Natural killer cell treated with Interleukin-12 subunit alpha and Interleukin-12 subunit beta and Interleukin-15 and Interleukin-18, amount 100 ng/mL, for 72 hours (primary cell): ENCODE measurements around the gene SIRPB2. TPM values are rescaled to one million over a fixed set of nuclear protein-coding genes. Genes with fewer than 3 reads are reported as not detected.
A peak's percentile ranks its signal among the peaks of the same experiment; 100 is the strongest.

Source experiments
- ATAC-seq, 2 donors: fragments of 150-1000 bp; cut with Tn5 transposase in 1 of 2; sonication (Bioruptor Pico), chemical (Tn5 transposase) in 1 of 2; 2 replicates each; pipeline ENCODE4 v1.10.0; 2021
- DNase-seq: peaks from one replicate; pipeline ENCODE4 v3.0.0; 2022; ENCODE audit warnings: low spot score
- H3K27ac Mint-ChIP-seq, 2 donors: 1 replicate in 1 of 2; 2 replicates in 1 of 2; pipeline ENCODE4 v1.8.0; 2022; ENCODE audit warnings: mixed read lengths in 2 of 2, mild to moderate bottlenecking in 1 of 2, moderate library complexity in 1 of 2
- H3K27me3 Mint-ChIP-seq, 2 donors: 1 replicate in 1 of 2; 2 replicates in 1 of 2; pipeline ENCODE4 v1.8.0; 2022; ENCODE audit warnings: mixed read lengths in 2 of 2
- H3K36me3 Mint-ChIP-seq: one replicate; pipeline ENCODE4 v1.8.0; 2022; ENCODE audit warnings: mixed read lengths
- H3K4me1 Mint-ChIP-seq, 2 donors: 1 replicate in 1 of 2; 2 replicates in 1 of 2; pipeline ENCODE4 v1.8.0; 2022; ENCODE audit warnings: low read depth in 2 of 2, mixed read lengths in 2 of 2, mild to moderate bottlenecking in 1 of 2
- H3K4me3 Mint-ChIP-seq: one replicate; pipeline ENCODE4 v1.8.0; 2022; ENCODE audit warnings: mixed read lengths
- H3K9me3 Mint-ChIP-seq: 2 replicates; pipeline ENCODE4 v1.8.0; 2022; ENCODE audit warnings: mixed read lengths
- total RNA-seq, 2 donors: library from RNA; stranded (reverse); gene quantifications; one replicate each; pipeline ENCODE4 v1.2.3, GENCODE V29; 2022

SIRPB2 gene
- total RNA-seq, 2 donors from 2014 or later, result not detected

DNA sequence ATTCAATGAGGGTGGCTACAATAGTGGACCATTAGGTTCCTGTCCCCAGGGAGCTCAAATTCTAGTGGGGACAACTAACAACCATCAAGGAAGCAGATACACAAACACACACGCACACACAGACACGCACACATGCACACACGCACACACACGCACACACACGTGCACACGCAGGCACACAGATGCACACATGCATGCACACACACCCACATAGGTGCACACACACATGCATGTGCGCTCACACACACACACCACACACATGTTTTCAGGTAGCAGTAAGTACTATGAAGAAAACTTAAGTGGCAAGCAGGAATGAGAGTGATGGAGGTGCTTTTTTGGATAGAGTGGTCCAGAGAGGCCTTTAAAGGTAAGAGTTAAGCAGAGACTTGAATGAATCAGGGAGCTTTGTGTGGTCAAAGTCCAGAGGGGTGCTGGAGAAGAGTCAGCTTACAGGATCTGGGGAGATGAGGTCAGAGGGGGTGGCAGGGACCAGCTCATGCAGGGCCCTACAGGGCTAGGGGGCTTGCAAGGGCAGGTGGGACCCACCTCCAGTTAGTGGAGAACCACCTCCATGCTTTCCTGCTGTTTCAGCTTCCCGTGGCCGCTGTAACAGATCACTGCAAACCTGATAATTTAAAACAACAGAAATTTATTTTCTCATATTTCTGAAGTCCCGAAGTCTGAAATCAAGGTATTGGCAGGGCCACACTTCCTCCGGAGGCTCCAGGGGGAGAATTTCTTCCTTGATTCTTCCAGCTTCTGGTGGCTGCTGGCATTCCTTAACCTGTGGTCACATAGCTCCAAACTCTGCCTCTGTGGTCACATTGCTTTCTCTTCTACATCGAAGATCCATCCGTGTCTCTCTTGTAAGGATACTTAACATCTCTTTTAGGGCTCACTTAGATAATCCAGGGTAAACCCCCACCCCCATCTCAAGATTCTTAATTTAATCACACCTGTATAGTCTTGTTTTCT, 17.7 kb downstream of the SIRPB2 start:
- ATAC-seq (no peak), DNase-seq (no peak)

GRCh38 chr20:1472556-1473245, 18.5 kb downstream of the SIRPB2 start:
- H3K9me3 Mint-ChIP-seq, result no peaks in the 10 kb centered on the region

More for the DNA sequence above, 17.7 kb downstream of the SIRPB2 start:
- Mint-ChIP-seq H3K27me3 (peaks cover 8 to 21% of the 10 kb centered on the region in 2 donors), H3K36me3 (no peaks in the 10 kb centered on the region), H3K4me1 (peaks cover 0 to 2% of the 10 kb centered on the region in 2 donors), H3K9me3 (no peaks in the 10 kb centered on the region), H3K27ac (no peak overlapping the region), H3K4me3 (no peak overlapping the region)

DNA sequence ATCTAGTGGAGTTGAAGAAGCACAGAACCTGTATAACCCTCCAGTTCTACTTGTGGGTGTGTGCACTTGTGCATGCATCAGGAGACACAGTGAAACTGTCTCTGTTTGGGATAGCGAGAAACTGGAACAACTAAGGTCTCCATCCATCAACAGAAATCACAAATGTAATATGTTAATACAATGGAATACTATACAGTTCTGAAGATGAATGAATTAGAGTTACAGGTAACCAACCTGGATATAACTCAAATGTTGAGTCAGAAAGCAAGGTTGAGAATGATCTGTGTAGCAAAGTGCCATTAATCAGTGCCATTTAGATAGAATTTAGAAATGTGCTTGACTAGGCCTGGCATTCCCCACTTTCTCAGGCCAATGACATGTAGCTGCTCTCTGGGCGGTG, 20.0 kb downstream of the SIRPB2 start:
- Mint-ChIP-seq H3K4me1 (peaks cover 14 to 15% of the 10 kb centered on the region in 2 donors), H3K36me3 (no peaks in the 10 kb centered on the region), H3K4me3 (no peak overlapping the region), H3K27me3 (peaks cover 15 to 23% of the 10 kb centered on the region in 2 donors), H3K27ac (no peak overlapping the region), H3K9me3 (no peaks in the 10 kb centered on the region)
- DNase-seq, result no peak
- no peak for ATAC-seq

More at GRCh38 chr20:1472556-1473245, 18.5 kb downstream of the SIRPB2 start:
- H3K36me3 Mint-ChIP-seq, result no peaks in the 10 kb centered on the region
- ATAC-seq (no peak), DNase-seq (no peak)
- H3K4me3 Mint-ChIP-seq, result no peak overlapping the region
- peaks cover 15 to 25% of the 10 kb centered on the region in 2 donors for H3K27me3 Mint-ChIP-seq
- H3K4me1 Mint-ChIP-seq, result peaks cover 6 to 7% of the 10 kb centered on the region in 2 donors
- no peak overlapping the region for H3K27ac Mint-ChIP-seq

- DNase-seq (no peak), ATAC-seq (no peak)
- peaks cover 15 to 18% of the 10 kb centered on the region in 2 donors for H3K27me3 Mint-ChIP-seq
- H3K4me1 Mint-ChIP-seq, result peaks cover 23 to 24% of the 10 kb centered on the region in 2 donors
- H3K4me3 Mint-ChIP-seq, result no peak overlapping the region
- no peaks in the 10 kb centered on the region for H3K36me3 Mint-ChIP-seq
- H3K9me3 Mint-ChIP-seq, result no peaks in the 10 kb centered on the region
- H3K27ac Mint-ChIP-seq, result no peak overlapping the region
Measured at GRCh38 chr20:1469925-1470571, 21.2 kb downstream of the SIRPB2 start.

DNA sequence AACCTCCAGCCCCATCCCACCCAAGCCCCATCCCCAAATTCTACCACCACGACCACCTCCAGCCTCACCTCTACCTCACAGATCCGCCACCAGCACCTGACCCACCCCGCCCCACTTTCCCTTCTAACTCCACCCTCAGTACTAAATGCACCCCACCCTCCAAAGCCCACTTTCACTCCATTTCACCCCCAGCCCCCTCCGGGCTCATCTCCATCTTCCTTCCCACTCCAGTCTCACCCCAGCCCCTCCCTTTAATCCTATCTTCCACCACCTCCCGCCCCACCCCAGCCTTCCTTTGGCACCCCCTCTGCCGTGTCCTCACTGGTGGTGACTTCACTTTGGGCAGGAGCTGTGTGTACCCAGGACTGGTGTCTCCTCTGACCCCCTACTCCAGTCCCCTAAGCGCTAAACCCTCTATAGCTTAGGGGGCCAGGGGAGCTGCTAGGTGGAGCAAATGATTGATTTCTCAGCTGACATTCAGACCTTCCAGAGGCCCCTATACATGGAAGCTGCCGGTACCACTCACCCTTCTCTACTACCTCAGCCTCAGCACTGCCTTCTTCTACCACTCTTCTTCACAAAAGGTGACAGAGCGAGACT, 21.8 kb downstream of the SIRPB2 start:
- H3K27me3 Mint-ChIP-seq, result peaks cover 15 to 18% of the 10 kb centered on the region in 2 donors
- no peak overlapping the region for H3K27ac Mint-ChIP-seq
- peaks cover 30 to 31% of the 10 kb centered on the region in 2 donors for H3K4me1 Mint-ChIP-seq
- no peak overlapping the region for H3K4me3 Mint-ChIP-seq
- H3K36me3 Mint-ChIP-seq, result no peaks in the 10 kb centered on the region
- H3K9me3 Mint-ChIP-seq, result no peaks in the 10 kb centered on the region
- DNase-seq (no peak), ATAC-seq (no peak)

DNA sequence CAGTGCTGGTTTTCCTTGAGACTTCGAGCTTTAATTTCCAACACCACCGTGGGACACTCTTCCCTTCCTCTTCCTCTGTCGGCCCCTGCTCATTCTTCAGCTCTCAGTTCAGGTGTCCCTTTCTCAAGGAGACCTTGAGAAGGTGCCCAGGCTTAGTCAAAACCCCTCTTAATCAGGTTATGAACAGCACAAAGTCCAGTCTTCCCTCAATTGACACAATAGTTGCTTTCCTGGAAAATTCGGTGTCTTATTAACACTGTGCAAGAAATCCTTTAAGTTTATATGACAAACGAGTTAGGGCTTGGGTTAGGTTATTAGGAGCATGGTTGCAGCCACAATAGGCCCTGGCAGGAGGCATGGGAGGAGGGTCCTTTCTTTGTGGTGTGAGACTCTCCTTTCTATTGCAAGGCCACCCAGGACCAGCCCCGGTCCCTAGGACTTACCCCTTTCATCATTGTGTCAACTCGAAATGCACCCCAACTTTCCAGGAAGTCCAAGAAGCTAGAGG, 23.0 kb downstream of the SIRPB2 start:
- Mint-ChIP-seq H3K9me3 (no peaks in the 10 kb centered on the region), H3K4me1 (peaks cover 42 to 43% of the 10 kb centered on the region in 2 donors), H3K4me3 (peak overlapping the region; percentile 91), H3K27me3 (peaks cover 15 to 18% of the 10 kb centered on the region in 2 donors), H3K27ac (peak overlapping the region; percentile 23 to 81), H3K36me3 (no peaks in the 10 kb centered on the region)
- no peak for DNase-seq
- ATAC-seq, result no peak

GRCh38 chr20:1467355-1468116, 23.7 kb downstream of the SIRPB2 start:
- Mint-ChIP-seq H3K36me3 (no peaks in the 10 kb centered on the region), H3K27me3 (peaks cover 15 to 18% of the 10 kb centered on the region in 2 donors), H3K4me3 (peak overlapping the region; percentile 91), H3K27ac (peak overlapping the region; percentile 23 to 81), H3K4me1 (peaks cover 45 to 46% of the 10 kb centered on the region in 2 donors), H3K9me3 (no peaks in the 10 kb centered on the region)
- no peak for DNase-seq
- ATAC-seq, result no peak

GRCh38 chr20:1467082-1467354, 24.2 kb downstream of the SIRPB2 start:
- ATAC-seq, result no peak
- peak overlapping the region; percentile 91 for H3K4me3 Mint-ChIP-seq
- no peak for DNase-seq
- no peaks in the 10 kb centered on the region for H3K9me3 Mint-ChIP-seq
- peaks cover 46 to 47% of the 10 kb centered on the region in 2 donors for H3K4me1 Mint-ChIP-seq
- H3K27me3 Mint-ChIP-seq, result peaks cover 15 to 18% of the 10 kb centered on the region in 2 donors
- H3K27ac Mint-ChIP-seq, result peak overlapping the region; percentile 23 to 81
- H3K36me3 Mint-ChIP-seq, result no peaks in the 10 kb centered on the region

DNA sequence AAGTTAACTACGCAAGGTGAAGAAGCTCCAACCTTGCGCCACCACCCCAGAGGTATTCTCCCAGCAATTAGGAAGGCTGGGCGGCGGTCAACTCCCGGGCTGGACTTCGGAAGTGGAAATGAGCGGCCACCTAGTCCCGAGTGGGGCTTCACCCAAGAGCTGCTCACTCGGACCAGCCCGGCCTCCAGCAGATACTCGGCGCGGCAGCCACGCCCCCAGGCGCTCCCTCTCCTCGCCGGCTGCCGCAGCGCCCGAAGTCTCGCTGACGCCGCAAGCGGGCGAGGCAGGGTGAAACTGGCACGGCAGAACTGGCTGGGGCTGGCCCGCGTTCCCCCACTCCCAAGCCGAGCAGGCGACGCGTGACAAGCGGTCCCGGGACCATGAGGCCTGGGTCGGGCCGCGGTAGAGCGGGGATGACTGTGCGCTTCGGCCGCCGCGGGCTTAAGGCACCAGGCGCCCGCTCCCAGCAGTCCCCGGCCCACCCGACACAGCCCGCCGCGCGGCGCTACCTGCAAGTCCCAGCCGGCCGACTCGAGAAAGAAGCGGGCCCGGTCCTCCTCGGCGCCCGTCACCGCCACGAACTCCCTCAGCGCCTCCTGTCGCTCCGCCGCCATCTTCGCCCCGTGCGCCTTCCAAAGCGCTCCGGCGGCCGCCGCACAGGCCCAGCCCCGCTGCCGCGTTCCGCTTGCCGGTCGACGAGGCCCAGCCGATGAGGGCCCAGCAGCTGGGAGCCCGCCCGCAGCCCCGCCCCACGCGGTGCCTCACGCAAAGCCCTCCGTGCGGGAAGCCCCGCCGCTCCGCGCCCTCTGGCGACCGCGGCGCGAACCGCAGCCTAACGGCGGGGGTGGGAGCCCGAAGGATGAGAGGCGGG, 24.8 kb downstream of the SIRPB2 start, which contains the start of gene NSFL1C:
Gene NSFL1C, minus strand, starts transcription at position 639 of the 871 bp plus-strand sequence. Its CDS starts 25 bp downstream, at position 614.
- Mint-ChIP-seq H3K27ac (peak within 1 kb of the TSS; percentile 81 to 89), H3K4me3 (peak within 1 kb of the TSS; percentile 91), H3K27me3 (peaks cover 15 to 18% of the 10 kb centered on the region in 2 donors), H3K36me3 (peaks cover under 1% of the 10 kb centered on the region), H3K4me1 (peaks cover 47% of the 10 kb centered on the region in 2 donors), H3K9me3 (no peaks in the 10 kb centered on the region)
- ATAC-seq (peak; percentile 99), DNase-seq (peak; percentile 98)

- peak overlapping the region; percentile 81 to 89 for H3K27ac Mint-ChIP-seq
- H3K36me3 Mint-ChIP-seq, result peaks cover 8% of the 10 kb centered on the region
- peaks cover 47 to 53% of the 10 kb centered on the region in 2 donors for H3K4me1 Mint-ChIP-seq
- H3K4me3 Mint-ChIP-seq, result peak overlapping the region; percentile 91
- no peak for ATAC-seq
- H3K9me3 Mint-ChIP-seq, result no peaks in the 10 kb centered on the region
- H3K27me3 Mint-ChIP-seq, result peaks cover 9 to 13% of the 10 kb centered on the region in 2 donors
- DNase-seq, result no peak
Measured at GRCh38 chr20:1465470-1466210, 25.6 kb downstream of the SIRPB2 start.

GRCh38 chr20:1463971-1464570, 27.1 kb downstream of the SIRPB2 start:
- peaks cover 7 to 11% of the 10 kb centered on the region in 2 donors for H3K27me3 Mint-ChIP-seq
- peaks cover 18% of the 10 kb centered on the region for H3K36me3 Mint-ChIP-seq
- DNase-seq (no peak), ATAC-seq (no peak)
- no peaks in the 10 kb centered on the region for H3K9me3 Mint-ChIP-seq
- H3K4me1 Mint-ChIP-seq, result peaks cover 47 to 53% of the 10 kb centered on the region in 2 donors
- peak overlapping the region; percentile 81 to 89 for H3K27ac Mint-ChIP-seq
- peak overlapping the region; percentile 91 for H3K4me3 Mint-ChIP-seq
